WTC11 (cell line): ENCODE data around the gene DNAJC17. TPM values are rescaled to one million over a fixed set of nuclear protein-coding genes. Genes with fewer than 3 reads are reported as not detected.

ENCODE experiments used
- ATAC-seq: fragments of 200-7000 bp; cut with Tn5 transposase; 2 replicates; pipeline ENCODE4 v1.10.0; 2021; ENCODE audit warnings: mild to moderate bottlenecking, moderate library complexity
- CTCF ChIA-PET: fragments of 300-600 bp; sonication (Branson Sonifier 250); formaldehyde crosslinking; loops from one replicate; lab custom pipeline; 2021; ENCODE audit warnings: antibody characterized with exemption; lab: Charles Lee
- POLR2A ChIA-PET: fragments of 350-600 bp; sonication (Branson Sonifier 250); formaldehyde crosslinking; loops from one replicate; lab custom pipeline; 2021; ENCODE audit warnings: antibody characterized with exemption; lab: Charles Lee
- DNase-seq: peaks from one replicate; pipeline ENCODE4 v3.0.0; 2021; ENCODE audit warnings: low spot score
- H3K27ac Mint-ChIP-seq: 2 replicates; pipeline ENCODE4 v1.8.0; 2021; ENCODE audit warnings: mixed read lengths
- H3K27me3 Mint-ChIP-seq: 2 replicates; pipeline ENCODE4 v1.8.0; 2021; ENCODE audit warnings: low read depth, mild to moderate bottlenecking, moderate library complexity, mixed read lengths
- H3K36me3 Mint-ChIP-seq: 2 replicates; pipeline ENCODE4 v1.8.0; 2021; ENCODE audit warnings: mixed read lengths
- H3K4me1 Mint-ChIP-seq: 2 replicates; pipeline ENCODE4 v1.8.0; 2022; ENCODE audit warnings: mixed read lengths
- H3K4me3 Mint-ChIP-seq: 2 replicates; pipeline ENCODE4 v1.8.0; 2021; ENCODE audit warnings: mild to moderate bottlenecking, moderate library complexity, mixed read lengths
- H3K9me3 Mint-ChIP-seq: 2 replicates; pipeline ENCODE4 v1.8.0; 2021; ENCODE audit warnings: mixed read lengths
- CREB1 ChIP-seq: sonication (generic); formaldehyde crosslinking; IDR thresholded peaks from 2 replicates; pipeline ENCODE4 v1.8.0; 2023; ENCODE audit warnings: mild to moderate bottlenecking, missing genetic modification reagents
- E2F5 ChIP-seq: sonication (generic); formaldehyde crosslinking; IDR thresholded peaks from 2 replicates; pipeline ENCODE4 v1.8.1; 2022; ENCODE audit warnings: mild to moderate bottlenecking, moderate library complexity, missing genetic modification reagents
- ELF4 ChIP-seq: sonication (generic); formaldehyde crosslinking; IDR thresholded peaks from 2 replicates; pipeline ENCODE4 v1.8.1; 2022; ENCODE audit warnings: low read depth, mild to moderate bottlenecking, moderate library complexity, missing genetic modification reagents
- ETV6 ChIP-seq: sonication (generic); formaldehyde crosslinking; IDR thresholded peaks from 2 replicates; pipeline ENCODE4 v1.8.1; 2022; ENCODE audit warnings: mild to moderate bottlenecking, missing genetic modification reagents
- FOXK1 ChIP-seq: sonication (generic); formaldehyde crosslinking; IDR thresholded peaks from 2 replicates; pipeline ENCODE4 v1.8.0; 2022; ENCODE audit warnings: mild to moderate bottlenecking, moderate library complexity, missing genetic modification reagents
- FOXP1 ChIP-seq: sonication (generic); formaldehyde crosslinking; IDR thresholded peaks from 2 replicates; pipeline ENCODE4 v1.8.0; 2022; ENCODE audit warnings: missing genetic modification reagents, mild to moderate bottlenecking, moderate library complexity, borderline replicate concordance
- FOXP4 ChIP-seq: sonication (generic); formaldehyde crosslinking; IDR thresholded peaks from 2 replicates; pipeline ENCODE4 v1.8.0; 2022; ENCODE audit warnings: mild to moderate bottlenecking, missing genetic modification reagents
- GTF2I ChIP-seq: fragments of 250-450 bp; sonication (Bioruptor Pico); conservative IDR thresholded peaks from 2 replicates; pipeline ENCODE4 v1.4.0; 2021; ENCODE audit warnings: mild to moderate bottlenecking
- HMGXB4 ChIP-seq: sonication (generic); formaldehyde crosslinking; IDR thresholded peaks from 2 replicates; pipeline ENCODE4 v1.8.1; 2023; ENCODE audit warnings: mild to moderate bottlenecking, moderate library complexity, missing genetic modification reagents
- MLX ChIP-seq: sonication (generic); formaldehyde crosslinking; IDR thresholded peaks from 2 replicates; pipeline ENCODE4 v1.8.1; 2023; ENCODE audit warnings: mild to moderate bottlenecking, missing genetic modification reagents, moderate library complexity
- MYBL2 ChIP-seq: sonication (generic); formaldehyde crosslinking; IDR thresholded peaks from 2 replicates; pipeline ENCODE4 v1.8.1; 2023; ENCODE audit warnings: mild to moderate bottlenecking, moderate library complexity, missing genetic modification reagents
- NR3C1 ChIP-seq: sonication (generic); formaldehyde crosslinking; conservative IDR thresholded peaks from 2 replicates; pipeline ENCODE4 v1.8.1; 2023; ENCODE audit warnings: low read depth, mild to moderate bottlenecking, missing genetic modification reagents
- OVOL2 ChIP-seq: fragments of 250-450 bp; sonication (Bioruptor Pico); IDR thresholded peaks from 2 replicates; pipeline ENCODE4 v1.9.0; 2021; ENCODE audit warnings: mild to moderate bottlenecking, borderline replicate concordance
- USF1 ChIP-seq: sonication (generic); formaldehyde crosslinking; IDR thresholded peaks from 2 replicates; pipeline ENCODE4 v1.8.0; 2022; ENCODE audit warnings: mild to moderate bottlenecking, missing genetic modification reagents
- ZBTB21 ChIP-seq: sonication (generic); formaldehyde crosslinking; IDR thresholded peaks from 2 replicates; pipeline ENCODE4 v1.8.1; 2023; ENCODE audit warnings: mild to moderate bottlenecking, missing genetic modification reagents, borderline replicate concordance
- ZNF263 ChIP-seq: sonication (generic); formaldehyde crosslinking; IDR thresholded peaks from 2 replicates; pipeline ENCODE4 v1.8.1; 2022; ENCODE audit warnings: low read depth, mild to moderate bottlenecking, moderate library complexity, missing genetic modification reagents
- total RNA-seq: library from RNA; stranded (reverse); gene quantifications from 3 replicates; pipeline ENCODE4 v1.2.3, GENCODE V29; 2021
- TF ChIP-seq, protein P1 (sequence below): fragments of 250-450 bp; sonication (Bioruptor Pico); IDR thresholded peaks from 2 replicates; pipeline ENCODE4 v1.8.0; 2021; ENCODE audit warnings: mild to moderate bottlenecking
- TF ChIP-seq, protein P2 (sequence below): sonication (generic); formaldehyde crosslinking; IDR thresholded peaks from 2 replicates; pipeline ENCODE4 v1.8.0; 2022; ENCODE audit warnings: mild to moderate bottlenecking, missing genetic modification reagents
- TF ChIP-seq, protein P3 (sequence below): sonication (generic); formaldehyde crosslinking; IDR thresholded peaks from 2 replicates; pipeline ENCODE4 v1.8.1; 2023; ENCODE audit warnings: mild to moderate bottlenecking, missing genetic modification reagents

Gene DNAJC17
- total RNA-seq, 1 experiment from 2014 or later, result 49.8 TPM

DNA sequence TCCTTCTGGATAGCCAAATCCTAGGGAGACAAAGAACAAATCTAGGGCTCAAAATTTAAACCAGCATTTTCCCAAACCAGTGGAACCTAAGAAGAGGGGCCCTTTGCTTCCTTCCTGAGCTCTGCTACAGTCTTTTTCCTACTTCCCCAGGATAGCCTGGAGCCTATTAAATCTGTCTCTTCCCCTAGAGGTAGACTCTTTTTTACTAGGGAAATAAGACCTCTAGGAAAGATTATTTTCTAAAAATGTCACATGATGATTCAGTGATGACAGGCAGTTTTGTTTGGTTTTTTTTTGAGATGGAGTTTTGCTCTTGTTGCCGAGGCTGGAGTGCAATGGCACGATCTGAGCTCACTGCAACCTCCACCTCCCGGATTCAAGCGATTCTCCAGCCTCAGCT lies 70.7 kb downstream of the DNAJC17 start:
- ATAC-seq, result no peak
- H3K27me3 Mint-ChIP-seq, result no peaks in the 10 kb centered on the region
- H3K4me1 Mint-ChIP-seq, result peaks cover 45% of the 10 kb centered on the region
- ChIA-PET CTCF (interaction anchor here (1.1 to 2.8 kb wide), 3 partner anchors 10 to 157 kb away, joined by 3 to 9 read pairs (median 5); partner anchors contain the start of gene VPS18), POLR2A (no interaction called here)
- H3K27ac Mint-ChIP-seq, result peak overlapping the region; percentile 74; the same call in 1 of the 2 replicates
- no peak overlapping the region for H3K4me3 Mint-ChIP-seq
- peaks cover 34% of the 10 kb centered on the region for H3K36me3 Mint-ChIP-seq
- no peak for DNase-seq
- TF ChIP-seq MLX (CRISPR knock-in tag), result no peak
- H3K9me3 Mint-ChIP-seq, result no peaks in the 10 kb centered on the region

DNA sequence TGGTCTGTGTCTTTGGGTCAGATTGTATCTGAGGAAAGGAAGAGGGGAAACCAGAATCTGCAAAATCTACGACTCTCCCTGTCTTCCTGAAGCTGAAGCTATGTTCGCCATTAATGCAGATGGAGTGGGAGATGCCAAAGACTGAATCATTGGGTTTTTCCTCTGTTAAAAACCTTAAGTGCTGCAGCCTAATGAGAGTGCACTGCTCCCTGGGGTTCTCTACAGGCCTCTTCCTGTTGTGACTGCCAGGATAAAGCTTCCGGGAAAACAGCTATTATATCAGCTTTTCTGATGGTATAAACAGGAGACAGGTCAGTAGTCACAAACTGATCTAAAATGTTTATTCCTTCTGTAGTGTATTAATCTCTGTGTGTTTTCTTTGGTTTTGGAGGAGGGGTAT lies 76.2 kb downstream of the DNAJC17 start:
- Mint-ChIP-seq H3K4me3 (no peak overlapping the region), H3K27ac (peak overlapping the region; percentile 79)
- POLR2A ChIA-PET, result interaction anchor here (0.6 to 0.7 kb wide), 2 partner anchors 47 to 146 kb away, joined by 3 to 5 read pairs; no protein-coding TSS in a partner anchor

GRCh38 chr15:40723919-40724318 lies 83.4 kb downstream of the DNAJC17 start:
- Mint-ChIP-seq H3K4me3 (no peak overlapping the region), H3K27ac (peak overlapping the region; percentile 77), H3K27me3 (no peaks in the 10 kb centered on the region), H3K4me1 (no peaks in the 10 kb centered on the region), H3K36me3 (peaks cover 17% of the 10 kb centered on the region), H3K9me3 (no peaks in the 10 kb centered on the region)
- no peak for DNase-seq
- no peak for ATAC-seq
- ChIA-PET CTCF (no interaction called here), POLR2A (interaction anchor here (0.6 kb wide), 2 partner anchors 21 to 65 kb away, joined by 3 read pairs; no protein-coding TSS in a partner anchor)
- no peak for TF ChIP-seq CREB1 (CRISPR knock-in tag)
- no peak for TF ChIP-seq OVOL2 (CRISPR knock-in tag)
- no peak for TF ChIP-seq ELF4 (CRISPR knock-in tag)
- no peak for TF ChIP-seq E2F5 (CRISPR knock-in tag)
- no peak for TF ChIP-seq MYBL2 (CRISPR knock-in tag)

More for the DNA sequence above, 76.2 kb downstream of the DNAJC17 start:
- Mint-ChIP-seq H3K36me3 (peaks cover 52% of the 10 kb centered on the region), H3K27me3 (no peaks in the 10 kb centered on the region), H3K9me3 (no peaks in the 10 kb centered on the region), H3K4me1 (peaks cover 12% of the 10 kb centered on the region)
- DNase-seq (no peak), ATAC-seq (peak; percentile 61; the same call in 1 of the 2 replicates)
- TF ChIP-seq, protein P1, sequence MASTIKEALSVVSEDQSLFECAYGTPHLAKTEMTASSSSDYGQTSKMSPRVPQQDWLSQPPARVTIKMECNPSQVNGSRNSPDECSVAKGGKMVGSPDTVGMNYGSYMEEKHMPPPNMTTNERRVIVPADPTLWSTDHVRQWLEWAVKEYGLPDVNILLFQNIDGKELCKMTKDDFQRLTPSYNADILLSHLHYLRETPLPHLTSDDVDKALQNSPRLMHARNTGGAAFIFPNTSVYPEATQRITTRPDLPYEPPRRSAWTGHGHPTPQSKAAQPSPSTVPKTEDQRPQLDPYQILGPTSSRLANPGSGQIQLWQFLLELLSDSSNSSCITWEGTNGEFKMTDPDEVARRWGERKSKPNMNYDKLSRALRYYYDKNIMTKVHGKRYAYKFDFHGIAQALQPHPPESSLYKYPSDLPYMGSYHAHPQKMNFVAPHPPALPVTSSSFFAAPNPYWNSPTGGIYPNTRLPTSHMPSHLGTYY (CRISPR knock-in tag), result no peak
- TF ChIP-seq GTF2I (no peak), FOXK1 (CRISPR knock-in tag) (no peak), ETV6 (no peak), ZBTB21 (CRISPR knock-in tag) (no peak)
- CTCF ChIA-PET, result interaction anchor here (0.8 to 1.1 kb wide), 3 partner anchors 13 to 141 kb away, joined by 3 read pairs; no protein-coding TSS in a partner anchor

- Mint-ChIP-seq H3K9me3 (no peaks in the 10 kb centered on the region), H3K36me3 (peaks cover 15% of the 10 kb centered on the region), H3K4me3 (no peak overlapping the region), H3K27me3 (no peaks in the 10 kb centered on the region), H3K4me1 (no peaks in the 10 kb centered on the region), H3K27ac (no peak overlapping the region)
- ChIA-PET CTCF (no interaction called here), POLR2A (no interaction called here)
- ATAC-seq, result no peak
- DNase-seq, result no peak
- TF ChIP-seq ZNF263 (CRISPR knock-in tag), result no peak
- no peak for TF ChIP-seq HMGXB4 (CRISPR knock-in tag)
- no peak for TF ChIP-seq FOXP4
- TF ChIP-seq, protein P2, sequence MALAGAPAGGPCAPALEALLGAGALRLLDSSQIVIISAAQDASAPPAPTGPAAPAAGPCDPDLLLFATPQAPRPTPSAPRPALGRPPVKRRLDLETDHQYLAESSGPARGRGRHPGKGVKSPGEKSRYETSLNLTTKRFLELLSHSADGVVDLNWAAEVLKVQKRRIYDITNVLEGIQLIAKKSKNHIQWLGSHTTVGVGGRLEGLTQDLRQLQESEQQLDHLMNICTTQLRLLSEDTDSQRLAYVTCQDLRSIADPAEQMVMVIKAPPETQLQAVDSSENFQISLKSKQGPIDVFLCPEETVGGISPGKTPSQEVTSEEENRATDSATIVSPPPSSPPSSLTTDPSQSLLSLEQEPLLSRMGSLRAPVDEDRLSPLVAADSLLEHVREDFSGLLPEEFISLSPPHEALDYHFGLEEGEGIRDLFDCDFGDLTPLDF, result no peak
- TF ChIP-seq, protein P3, sequence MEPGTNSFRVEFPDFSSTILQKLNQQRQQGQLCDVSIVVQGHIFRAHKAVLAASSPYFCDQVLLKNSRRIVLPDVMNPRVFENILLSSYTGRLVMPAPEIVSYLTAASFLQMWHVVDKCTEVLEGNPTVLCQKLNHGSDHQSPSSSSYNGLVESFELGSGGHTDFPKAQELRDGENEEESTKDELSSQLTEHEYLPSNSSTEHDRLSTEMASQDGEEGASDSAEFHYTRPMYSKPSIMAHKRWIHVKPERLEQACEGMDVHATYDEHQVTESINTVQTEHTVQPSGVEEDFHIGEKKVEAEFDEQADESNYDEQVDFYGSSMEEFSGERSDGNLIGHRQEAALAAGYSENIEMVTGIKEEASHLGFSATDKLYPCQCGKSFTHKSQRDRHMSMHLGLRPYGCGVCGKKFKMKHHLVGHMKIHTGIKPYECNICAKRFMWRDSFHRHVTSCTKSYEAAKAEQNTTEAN (CRISPR knock-in tag), result no peak
- no peak for TF ChIP-seq FOXP1
- TF ChIP-seq NR3C1 (CRISPR knock-in tag), result no peak
- TF ChIP-seq USF1 (CRISPR knock-in tag), result no peak
These were observed 84.3 kb downstream of the DNAJC17 start for GRCh38 chr15:40722934-40723333.
